PC-9 (cell line): ENCODE data around the gene FAM184A. TPM values are rescaled to one million over a fixed set of nuclear protein-coding genes. Genes with fewer than 3 reads are reported as not detected.
"Not testable (repeated sequence)": the region's sequence is repeated elsewhere in the genome, so short reads cannot be mapped to it uniquely, and the experiment has no call there.

Experiments used
- BruUV-seq: library from RNA; stranded (reverse); fragments of 400-500 nt; replicated peaks from 2 replicates; lab custom pipeline; 2021; lab: Mats Ljungman, UMichigan
- CTCF ChIA-PET: fragments of 300-600 bp; sonication (Branson Sonifier 250); formaldehyde crosslinking; loops from one replicate; lab custom pipeline; 2022; ENCODE audit warnings: antibody characterized with exemption; lab: Charles Lee
- POLR2A ChIA-PET: fragments of 300-600 bp; sonication (Branson Sonifier 250); formaldehyde crosslinking; loops from one replicate; lab custom pipeline; 2022; ENCODE audit warnings: antibody characterized with exemption; ENCODE audit not compliant: unreplicated experiment; lab: Charles Lee
- DNase-seq, 2 experiments: peaks; one replicate each; pipeline versions ENCODE4 v3.0.0 to v3.0.0-alpha.2; 2015 to 2022; ENCODE audit warnings: mixed read lengths in 1 of 2
- H2AFZ ChIP-seq: fragments of 200-600 bp; sonication (generic); 2 replicates; pipeline ENCODE4 v1.8.1; 2017; ENCODE audit warnings: antibody characterized with exemption
- H3F3A ChIP-seq: fragments of 200-600 bp; sonication (generic); 2 replicates; pipeline ENCODE4 v1.8.1; 2017; ENCODE audit warnings: antibody characterized with exemption, mild to moderate bottlenecking, low read depth; ENCODE audit not compliant: insufficient read depth
- H3K27ac ChIP-seq: fragments of 200-600 bp; sonication (generic); 2 replicates; pipeline ENCODE4 v1.6.1; 2016; ENCODE audit warnings: mixed run types
- H3K27me3 ChIP-seq: fragments of 200-600 bp; sonication (generic); 2 replicates; pipeline ENCODE4 v1.6.1; 2016; ENCODE audit warnings: low read depth, mixed run types; ENCODE audit not compliant: insufficient read depth
- H3K36me3 ChIP-seq: fragments of 200-600 bp; sonication (generic); 2 replicates; pipeline ENCODE4 v1.6.1; 2016; ENCODE audit warnings: low read depth, mixed run types
- H3K4me1 ChIP-seq: fragments of 200-600 bp; sonication (generic); replicated peaks from 2 replicates; pipeline ENCODE4 v1.6.1; 2016; ENCODE audit warnings: mixed run types; ENCODE audit not compliant: insufficient read depth
- H3K4me2 ChIP-seq: fragments of 200-600 bp; sonication (generic); 2 replicates; pipeline ENCODE4 v1.6.1; 2017; ENCODE audit warnings: mixed run types
- H3K4me3 ChIP-seq: fragments of 200-600 bp; sonication (generic); 2 replicates; pipeline ENCODE4 v1.6.1; 2016; ENCODE audit warnings: mixed run types
- H3K79me2 ChIP-seq: fragments of 200-600 bp; sonication (generic); 2 replicates; pipeline ENCODE4 v1.6.1; 2017; ENCODE audit warnings: low read depth, mixed run types
- H3K9me2 ChIP-seq: fragments of 200-600 bp; sonication (generic); 2 replicates; pipeline ENCODE4 v1.8.1; 2017; ENCODE audit warnings: mild to moderate bottlenecking; ENCODE audit not compliant: insufficient read depth
- H3K9me3 ChIP-seq: fragments of 200-600 bp; sonication (generic); 2 replicates; pipeline ENCODE4 v1.8.1; 2016; ENCODE audit warnings: low read depth; ENCODE audit not compliant: insufficient read depth
- H4K20me1 ChIP-seq: fragments of 200-600 bp; sonication (generic); 2 replicates; pipeline ENCODE4 v1.8.1; 2017; ENCODE audit not compliant: insufficient read depth
- CTCF ChIP-seq: fragments of 200-600 bp; sonication (generic); conservative IDR thresholded peaks from 2 replicates; pipeline ENCODE4 v1.6.1; 2017; ENCODE audit warnings: mixed run types, antibody characterized with exemption, mild to moderate bottlenecking, moderate library complexity
- EZH2 ChIP-seq: fragments of 200-600 bp; sonication (generic); IDR thresholded peaks from 2 replicates; pipeline ENCODE4 v1.8.0; 2017; ENCODE audit warnings: antibody characterized with exemption, low read depth
- intact Hi-C: fragments of 100-400 bp; cut with micrococcal nuclease; formaldehyde crosslinking; loops from one replicate; pipeline ENCODE4 v1.10.0; 2022; ENCODE audit not compliant: unreplicated experiment
- total RNA-seq: library from RNA; stranded (reverse); gene quantifications from 2 replicates; pipeline ENCODE4 v1.2.3, GENCODE V29; 2021

The FAM184A gene
- total RNA-seq, 1 experiment from 2014 or later: 0.85 TPM

DNA sequence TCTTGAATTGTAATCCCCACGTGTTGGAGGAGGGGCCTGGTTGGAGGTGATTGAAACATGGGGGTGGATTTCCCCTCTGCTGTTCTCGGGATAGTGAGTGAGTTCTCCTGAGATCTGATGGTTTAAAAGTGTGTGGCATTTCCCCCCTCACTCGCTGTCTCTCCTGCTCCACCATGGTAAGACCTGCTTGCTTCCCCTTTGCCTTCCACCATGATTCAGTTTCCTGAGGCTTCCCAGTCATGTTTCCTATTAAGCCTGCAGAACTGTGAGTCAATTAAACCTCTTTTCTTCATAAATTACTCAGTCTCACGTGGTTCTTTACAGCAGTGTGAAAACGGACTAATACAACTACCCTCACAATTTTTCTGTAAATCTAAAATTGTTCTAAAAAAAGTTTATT lies 26.8 kb upstream of the FAM184A start:
- H3K9me3 ChIP-seq: 0 out of 2 replicates have a peak, but pooled peaks cover 7% of the 10 kb centered on the region
- no peaks in the 10 kb centered on the region for H3F3A ChIP-seq
- DNase-seq: no peak
- H4K20me1 ChIP-seq: no peaks in the 10 kb centered on the region
- intact Hi-C loops: no loop called here
- no peaks in the 10 kb centered on the region for H3K79me2 ChIP-seq
- H2AFZ ChIP-seq: no peak overlapping the region
- H3K4me3 ChIP-seq: no peak overlapping the region
- BruUV-seq: no TSS peak
- H3K36me3 ChIP-seq: no peaks in the 10 kb centered on the region
- H3K4me2 ChIP-seq: no peak overlapping the region
- H3K9me2 ChIP-seq: no peaks in the 10 kb centered on the region
- TF ChIP-seq CTCF (no peak), EZH2 (no peak)
- ChIA-PET CTCF (interaction anchor here (0.5 kb wide), 1 partner anchor 545 kb away, joined by 4 read pairs; no protein-coding TSS in a partner anchor), POLR2A (no interaction called here)
- no peaks in the 10 kb centered on the region for H3K4me1 ChIP-seq
- no peaks in the 10 kb centered on the region for H3K27me3 ChIP-seq
- H3K27ac ChIP-seq: no peak overlapping the region

- H3K36me3 ChIP-seq: no peaks in the 10 kb centered on the region
- no peaks in the 10 kb centered on the region for H3F3A ChIP-seq
- 0 out of 2 replicates have a peak, but pooled peaks cover 7% of the 10 kb centered on the region for H3K9me3 ChIP-seq
- no peaks in the 10 kb centered on the region for H4K20me1 ChIP-seq
- no peaks in the 10 kb centered on the region for H3K79me2 ChIP-seq
- H3K4me2 ChIP-seq: no peak overlapping the region
- no TSS peak for BruUV-seq
- H3K27me3 ChIP-seq: no peaks in the 10 kb centered on the region
- no peaks in the 10 kb centered on the region for H3K4me1 ChIP-seq
- no peak overlapping the region for H3K27ac ChIP-seq
- ChIA-PET CTCF (no interaction called here), POLR2A (no interaction called here)
- TF ChIP-seq EZH2 (no peak), CTCF (no peak)
- DNase-seq: no peak
- no peaks in the 10 kb centered on the region for H3K9me2 ChIP-seq
- H2AFZ ChIP-seq: no peak overlapping the region
- intact Hi-C loops: no loop called here
- no peak overlapping the region for H3K4me3 ChIP-seq
Observed at GRCh38 chr6:119102901-119103300, 24.4 kb upstream of the FAM184A start.

GRCh38 chr6:119100115-119100514 lies 21.7 kb upstream of the FAM184A start:
- no peaks in the 10 kb centered on the region for H3K79me2 ChIP-seq
- ChIA-PET CTCF (no interaction called here), POLR2A (no interaction called here)
- H3K9me2 ChIP-seq: no peaks in the 10 kb centered on the region
- intact Hi-C loops: no loop called here
- H4K20me1 ChIP-seq: no peaks in the 10 kb centered on the region
- H3K9me3 ChIP-seq: no peaks in the 10 kb centered on the region
- no peaks in the 10 kb centered on the region for H3K36me3 ChIP-seq
- H3K4me2 ChIP-seq: no peak overlapping the region
- TF ChIP-seq EZH2: no peak
- TF ChIP-seq CTCF: no peak
- no peaks in the 10 kb centered on the region for H3F3A ChIP-seq
- no peaks in the 10 kb centered on the region for H3K27me3 ChIP-seq
- no TSS peak for BruUV-seq
- no peaks in the 10 kb centered on the region for H3K4me1 ChIP-seq
- DNase-seq: no peak
- H3K27ac ChIP-seq: no peak overlapping the region
- H2AFZ ChIP-seq: no peak overlapping the region
- no peak overlapping the region for H3K4me3 ChIP-seq

GRCh38 chr6:119097815-119098361 lies 19.4 kb upstream of the FAM184A start:
- H3K4me1 ChIP-seq, H3K27ac ChIP-seq, CTCF ChIA-PET, H3K27me3 ChIP-seq, H3K36me3 ChIP-seq, H3K4me3 ChIP-seq, H4K20me1 ChIP-seq, H3K79me2 ChIP-seq, H3K4me2 ChIP-seq, intact Hi-C loops, H3F3A ChIP-seq, DNase-seq, BruUV-seq, H3K9me2 ChIP-seq, H2AFZ ChIP-seq, POLR2A ChIA-PET, H3K9me3 ChIP-seq: not testable (repeated sequence)
